HepG2 (cell line): Measurements from ENCODE around the gene PLEKHG2. TPM values are rescaled to one million over a fixed set of nuclear protein-coding genes. Genes with fewer than 3 reads are reported as not detected.

Experiments used
- ARID5B ChIP-seq: IDR thresholded peaks from 2 replicates; pipeline ENCODE4 v1.4.0; 2020; ENCODE audit warnings: mild to moderate bottlenecking, missing genetic modification reagents
- ATF3 ChIP-seq: sonication (generic); formaldehyde crosslinking; IDR thresholded peaks from 2 replicates; pipeline ENCODE4 v1.4.0; 2020; ENCODE audit warnings: missing genetic modification reagents
- CBFB ChIP-seq: sonication (generic); formaldehyde crosslinking; IDR thresholded peaks from 2 replicates; pipeline ENCODE4 v1.4.0; 2020; ENCODE audit warnings: missing genetic modification reagents
- CREB1 ChIP-seq, 2 experiments: fragments of 450-650 bp in 1 of 2; IDR thresholded peaks; 2 replicates each; pipeline ENCODE4 v1.6.1; 2016 to 2017; ENCODE audit warnings: control low read depth in 1 of 2, mild to moderate bottlenecking in 1 of 2, missing compliant biosample characterization in 1 of 2, missing genetic modification characterization in 1 of 2
- HMGXB4 ChIP-seq, 2 experiments: sonication (generic) in 1 of 2; formaldehyde crosslinking in 1 of 2; IDR thresholded peaks; 2 replicates each; pipeline versions ENCODE4 v1.4.0 to v1.6.1; 2018 to 2020; ENCODE audit warnings: missing genetic modification reagents in 2 of 2, borderline replicate concordance in 1 of 2, low read depth in 1 of 2, mild to moderate bottlenecking in 1 of 2, missing biosample characterization in 1 of 2
- HNF1B ChIP-seq: sonication (generic); formaldehyde crosslinking; IDR thresholded peaks from 2 replicates; pipeline ENCODE4 v1.5.1; 2020; ENCODE audit warnings: mild to moderate bottlenecking, moderate library complexity, missing genetic modification reagents
- HOXA3 ChIP-seq: sonication (generic); formaldehyde crosslinking; IDR thresholded peaks from 2 replicates; pipeline ENCODE4 v1.5.0; 2020; ENCODE audit warnings: missing genetic modification reagents
- HOXA5 ChIP-seq: sonication (generic); formaldehyde crosslinking; IDR thresholded peaks from 2 replicates; pipeline ENCODE4 v1.4.0; 2020; ENCODE audit warnings: missing genetic modification reagents
- KDM3A ChIP-seq: IDR thresholded peaks from 2 replicates; pipeline ENCODE4 v1.6.1; 2018; ENCODE audit warnings: low read depth, missing compliant biosample characterization
- PAWR ChIP-seq: sonication (generic); formaldehyde crosslinking; IDR thresholded peaks from 2 replicates; pipeline ENCODE4 v1.4.0; 2020; ENCODE audit warnings: missing genetic modification reagents, mild to moderate bottlenecking, borderline replicate concordance
- RBAK ChIP-seq: sonication (generic); formaldehyde crosslinking; IDR thresholded peaks from 2 replicates; pipeline ENCODE4 v1.5.1; 2020; ENCODE audit warnings: mild to moderate bottlenecking, missing genetic modification reagents
- RFX1 ChIP-seq: fragments of 450-650 bp; IDR thresholded peaks from 2 replicates; pipeline ENCODE4 v1.6.1; 2017
- RXRA ChIP-seq: sonication (generic); formaldehyde crosslinking; IDR thresholded peaks from 2 replicates; pipeline ENCODE4 v1.5.1; 2020; ENCODE audit warnings: missing genetic modification reagents
- TBL1XR1 ChIP-seq: fragments of 150-350 bp; IDR thresholded peaks from 2 replicates; pipeline ENCODE4 v1.6.1; 2014; ENCODE audit warnings: borderline replicate concordance, low read length; ENCODE audit not compliant: partially characterized antibody
- YEATS4 ChIP-seq: sonication (generic); formaldehyde crosslinking; IDR thresholded peaks from 2 replicates; pipeline ENCODE4 v1.4.0; 2020; ENCODE audit warnings: missing genetic modification reagents, borderline replicate concordance
- ZFP36 ChIP-seq: fragments of 150-350 bp; IDR thresholded peaks from 2 replicates; pipeline ENCODE4 v1.6.1; 2018; ENCODE audit warnings: borderline replicate concordance, low read length, low read depth; ENCODE audit not compliant: partially characterized antibody
- ZNF30 ChIP-seq: sonication (generic); formaldehyde crosslinking; IDR thresholded peaks from 2 replicates; pipeline ENCODE4 v1.5.0; 2020; ENCODE audit warnings: mild to moderate bottlenecking, missing genetic modification reagents
- ZNF557 ChIP-seq: sonication (generic); formaldehyde crosslinking; IDR thresholded peaks from 2 replicates; pipeline ENCODE4 v1.4.0; 2020; ENCODE audit warnings: missing genetic modification reagents
- ZNF749 ChIP-seq: sonication (generic); formaldehyde crosslinking; IDR thresholded peaks from 2 replicates; pipeline ENCODE4 v1.8.0; 2022; ENCODE audit warnings: mild to moderate bottlenecking, missing genetic modification reagents, moderate library complexity, borderline replicate concordance
- ZNF768 ChIP-seq: sonication (generic); formaldehyde crosslinking; IDR thresholded peaks from 2 replicates; pipeline ENCODE4 v1.4.0; 2020; ENCODE audit warnings: missing genetic modification reagents
- polyA plus RNA-seq, 8 experiments: library from polyadenylated mRNA; depleted of rRNA in 3 of 8; stranded (reverse) in 7 of 8; unstranded in 1 of 8; fragments of >200 nt; fragmentation: Illumina TruSeq in 4 of 8; extraction: Trizol in 4 of 8; gene quantifications; 2 replicates each; pipeline versions ENCODE4 v1.2.1 to v1.2.3, GENCODE V29; 2011 to 2016; ENCODE audit warnings: low read depth in 4 of 8, missing spikeins in 1 of 8, mixed read lengths in 1 of 8; ENCODE audit not compliant: insufficient read depth in 1 of 8
- total RNA-seq, 5 experiments: library from RNA; depleted of rRNA; stranded (reverse); fragments of >200 nt; fragmentation: Illumina TruSeq; extraction: Trizol; gene quantifications; 2 replicates each; pipeline ENCODE4 v1.2.3, GENCODE V29; 2016; ENCODE audit warnings: low read depth in 1 of 5

The PLEKHG2 gene
- total and polyA plus RNA-seq, 2 of the 13 experiments (the other 11 are each of a cell fraction or from before 2014, with no cell fraction given), result 3.6 to 6.8 TPM

- peak; percentile 84; the same call in 1 of the 2 replicates for TF ChIP-seq HOXA5 (CRISPR knock-in tag)
- TF ChIP-seq CREB1 (IDR thresholded peaks at IDR 0.05), result peak; percentile 70
- TF ChIP-seq CREB1 (CRISPR knock-in tag; IDR thresholded peaks at IDR 0.05), result peak; percentile 69
- no peak for TF ChIP-seq ZNF749 (CRISPR knock-in tag)
- TF ChIP-seq HOXA3 (CRISPR knock-in tag), result peak; percentile 89
- TF ChIP-seq ZNF557 (CRISPR knock-in tag), result no peak
- TF ChIP-seq CBFB, result peak; percentile 66; the same call in 1 of the 2 replicates
- peak; percentile 68 for TF ChIP-seq RXRA (CRISPR knock-in tag)
- TF ChIP-seq PAWR, result no peak; the same call in 1 of the 2 replicates
- peak; percentile 96 for TF ChIP-seq YEATS4 (CRISPR knock-in tag)
- TF ChIP-seq ZFP36, result no peak
- peak; percentile 96 for TF ChIP-seq HNF1B (CRISPR knock-in tag)
- TF ChIP-seq ZNF768 (CRISPR knock-in tag), result peak; percentile 85; the same call in 1 of the 2 replicates
- peak; percentile 45; the same call in 1 of the 2 replicates for TF ChIP-seq RBAK (CRISPR knock-in tag)
- peak; percentile 70 to 95; a peak in 3 of 4 replicates for TF ChIP-seq HMGXB4 (CRISPR knock-in tag; IDR thresholded peaks at IDR 0.05; ENCODE audit: borderline replicate concordance in 1 of 2, low read depth in 1 of 2)
- no peak for TF ChIP-seq RFX1
- TF ChIP-seq KDM3A (CRISPR knock-in tag), result peak; percentile 75
- TF ChIP-seq ARID5B (CRISPR knock-in tag), result peak; percentile 50
- no peak for TF ChIP-seq ZNF30 (CRISPR knock-in tag)
- peak; percentile 71; the same call in 1 of the 2 replicates for TF ChIP-seq ATF3
- no peak for TF ChIP-seq TBL1XR1
Observed at GRCh38 chr19:39435499-39436349, 23.3 kb downstream of the PLEKHG2 start, which contains the start of gene RPS16 (continued).
